Skeletal muscle satellite cell (primary cell): ENCODE data around the gene CCDC78.

ENCODE experiments used
- H3K27me3 ChIP-seq: 2 replicates; pipeline ENCODE4 v1.7.0; 2013; ENCODE audit warnings: low read length; ENCODE audit not compliant: control insufficient read depth, insufficient read depth
- H3K36me3 ChIP-seq: 2 replicates; pipeline ENCODE4 v1.7.0; 2013; ENCODE audit warnings: mild to moderate bottlenecking, control low read depth, low read length; ENCODE audit not compliant: insufficient read depth
- H3K4me1 ChIP-seq: 2 replicates; pipeline ENCODE4 v1.7.0; 2013; ENCODE audit warnings: low read length; ENCODE audit not compliant: control insufficient read depth, insufficient read depth
- H3K4me2 ChIP-seq: 2 replicates; pipeline ENCODE4 v1.7.0; 2013; ENCODE audit warnings: mild to moderate bottlenecking, low read length
- H3K4me3 ChIP-seq: 2 replicates; pipeline ENCODE4 v1.7.0; 2013; ENCODE audit warnings: low read length
- H3K9ac ChIP-seq: 2 replicates; pipeline ENCODE4 v1.7.0; 2013; ENCODE audit warnings: mild to moderate bottlenecking, low read depth, low read length, moderate library complexity
- H3K9me3 ChIP-seq: replicated peaks from 2 replicates; pipeline ENCODE4 v1.7.0; 2013; ENCODE audit warnings: mild to moderate bottlenecking, control low read depth, low read length

The CCDC78 gene

DNA sequence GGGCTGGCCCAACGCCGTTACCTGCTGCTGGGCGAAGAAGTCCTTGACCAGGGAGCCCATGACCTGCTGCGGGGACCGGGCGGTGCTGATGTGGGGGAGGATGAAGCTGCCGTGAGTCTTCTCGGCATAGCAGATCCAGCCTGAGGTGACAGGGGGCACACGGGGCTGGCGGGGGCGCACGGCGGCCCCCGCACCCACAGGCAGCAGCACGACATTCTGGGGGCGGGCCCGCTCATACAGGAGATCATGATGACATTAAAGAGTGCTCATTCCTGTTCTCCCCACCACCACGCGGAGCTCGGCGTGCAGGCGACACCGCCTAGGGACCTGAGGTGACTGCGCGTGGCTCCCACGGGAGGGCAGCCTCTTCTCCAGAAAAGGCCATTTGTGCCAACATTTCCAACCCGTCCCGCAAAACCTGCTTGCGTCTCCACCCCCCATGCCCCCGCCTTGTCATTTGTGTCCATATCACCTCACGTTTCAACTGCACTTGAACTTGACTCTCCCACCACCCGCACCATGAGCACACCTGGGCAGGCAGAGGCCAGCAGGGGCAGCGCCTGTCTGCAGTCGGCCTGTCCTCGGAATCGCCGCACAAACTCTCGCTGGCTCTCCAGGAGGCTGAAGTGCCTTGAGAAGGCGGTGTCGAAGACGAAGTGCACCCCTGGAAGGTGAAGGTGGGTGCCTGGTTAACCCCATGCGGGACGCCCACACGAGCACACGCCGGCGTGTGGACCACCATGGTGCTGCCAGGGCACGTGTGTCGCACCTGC is 8.2 kb upstream of the CCDC78 start:
- H3K4me2 ChIP-seq, result no peak overlapping the region
- no peaks in the 10 kb centered on the region for H3K9me3 ChIP-seq
- H3K4me1 ChIP-seq, result no peaks in the 10 kb centered on the region
- no peak overlapping the region for H3K4me3 ChIP-seq
- peaks cover 36% of the 10 kb centered on the region for H3K36me3 ChIP-seq
- no peak overlapping the region for H3K9ac ChIP-seq
- no peaks in the 10 kb centered on the region for H3K27me3 ChIP-seq

DNA sequence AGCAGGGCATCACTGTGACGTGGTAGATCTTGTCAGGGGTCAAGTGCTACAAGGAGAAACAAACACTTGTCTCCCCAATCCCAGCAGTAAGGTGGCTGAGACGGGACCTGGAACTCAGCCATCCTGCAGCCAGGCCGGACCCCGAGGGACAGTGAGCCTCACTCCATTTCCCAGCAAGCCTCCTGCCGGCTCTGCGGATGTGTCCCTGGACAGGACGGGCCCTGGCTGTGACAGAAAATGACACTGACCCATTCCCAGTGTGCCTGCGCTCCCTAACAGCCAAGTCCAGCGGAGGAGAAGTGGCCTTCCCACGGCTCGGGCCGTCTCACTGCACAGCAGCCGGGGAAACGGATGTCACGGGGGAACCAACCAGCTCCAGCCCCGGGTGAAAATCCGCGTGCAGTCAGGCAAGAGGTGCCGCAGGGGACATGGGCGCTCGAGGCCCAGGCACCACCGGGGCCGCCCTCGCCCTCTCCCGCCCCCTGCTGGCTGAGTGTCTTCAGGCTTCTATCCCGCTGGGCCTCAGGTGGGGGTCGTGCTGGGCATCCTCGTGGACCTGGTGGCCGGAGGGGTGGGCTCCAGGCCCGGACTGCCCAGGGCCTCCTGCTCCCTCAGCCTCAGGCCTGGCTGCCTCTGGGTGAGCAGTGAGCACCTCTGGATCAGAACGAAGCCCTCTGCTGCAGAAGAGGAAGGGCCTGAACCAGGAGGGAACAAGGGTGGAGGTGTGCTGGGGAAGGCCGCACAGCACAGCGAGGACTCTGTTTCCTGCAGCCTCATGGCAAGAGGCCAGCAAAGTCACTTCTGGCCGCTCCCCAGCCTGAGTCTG is 7.4 kb upstream of the CCDC78 start:
- no peaks in the 10 kb centered on the region for H3K9me3 ChIP-seq
- H3K9ac ChIP-seq, result no peak overlapping the region
- no peaks in the 10 kb centered on the region for H3K27me3 ChIP-seq
- H3K4me3 ChIP-seq, result no peak overlapping the region
- H3K36me3 ChIP-seq, result peaks cover 36% of the 10 kb centered on the region
- H3K4me2 ChIP-seq, result no peak overlapping the region
- peaks cover under 1% of the 10 kb centered on the region for H3K4me1 ChIP-seq

- no peak overlapping the region for H3K4me2 ChIP-seq
- H3K36me3 ChIP-seq, result peaks cover 36% of the 10 kb centered on the region
- H3K4me1 ChIP-seq, result peaks cover 3% of the 10 kb centered on the region
- no peaks in the 10 kb centered on the region for H3K27me3 ChIP-seq
- H3K9ac ChIP-seq, result no peak overlapping the region
- no peak overlapping the region for H3K4me3 ChIP-seq
- no peaks in the 10 kb centered on the region for H3K9me3 ChIP-seq
Measured at GRCh38 chr16:732936-733335, 6.7 kb upstream of the CCDC78 start.

DNA sequence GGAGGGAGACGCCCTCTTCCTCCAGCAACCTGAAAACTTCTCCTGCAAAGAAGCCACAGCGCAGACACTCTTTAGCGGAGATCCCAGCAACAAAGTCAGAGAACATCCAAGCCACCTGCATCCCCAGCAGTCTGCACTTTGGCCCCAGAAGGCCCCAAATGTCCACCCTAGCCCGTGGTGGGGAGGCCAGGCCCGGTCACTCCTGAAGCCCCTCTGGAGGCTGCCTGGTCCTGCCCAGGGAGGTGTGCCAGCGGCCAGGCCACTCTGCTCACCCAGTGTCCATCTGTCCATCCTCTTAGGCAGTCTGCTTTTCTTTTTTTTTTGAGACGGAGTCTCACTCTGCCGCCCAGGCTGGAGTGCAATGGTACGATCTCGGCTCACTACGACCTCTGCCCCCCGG is 6.1 kb upstream of the CCDC78 start:
- peaks cover 30% of the 10 kb centered on the region for H3K36me3 ChIP-seq
- no peaks in the 10 kb centered on the region for H3K9me3 ChIP-seq
- peaks cover 8% of the 10 kb centered on the region for H3K4me1 ChIP-seq
- H3K27me3 ChIP-seq, result no peaks in the 10 kb centered on the region
- no peak overlapping the region for H3K4me3 ChIP-seq
- no peak overlapping the region for H3K9ac ChIP-seq
- H3K4me2 ChIP-seq, result no peak overlapping the region

GRCh38 chr16:730666-731509 is 4.6 kb upstream of the CCDC78 start:
- H3K4me1 ChIP-seq, result peaks cover 14% of the 10 kb centered on the region
- no peak overlapping the region for H3K4me2 ChIP-seq
- H3K36me3 ChIP-seq, result peaks cover 22% of the 10 kb centered on the region
- no peak overlapping the region for H3K9ac ChIP-seq
- H3K9me3 ChIP-seq, result no peaks in the 10 kb centered on the region
- H3K27me3 ChIP-seq, result no peaks in the 10 kb centered on the region
- no peak overlapping the region for H3K4me3 ChIP-seq

GRCh38 chr16:729768-730665 is 3.8 kb upstream of the CCDC78 start:
- Histone ChIP-seq H3K4me1 (peaks cover 14% of the 10 kb centered on the region), H3K9ac (no peak overlapping the region), H3K4me2 (no peak overlapping the region), H3K4me3 (no peak overlapping the region), H3K36me3 (peaks cover 22% of the 10 kb centered on the region), H3K27me3 (no peaks in the 10 kb centered on the region), H3K9me3 (no peaks in the 10 kb centered on the region)

DNA sequence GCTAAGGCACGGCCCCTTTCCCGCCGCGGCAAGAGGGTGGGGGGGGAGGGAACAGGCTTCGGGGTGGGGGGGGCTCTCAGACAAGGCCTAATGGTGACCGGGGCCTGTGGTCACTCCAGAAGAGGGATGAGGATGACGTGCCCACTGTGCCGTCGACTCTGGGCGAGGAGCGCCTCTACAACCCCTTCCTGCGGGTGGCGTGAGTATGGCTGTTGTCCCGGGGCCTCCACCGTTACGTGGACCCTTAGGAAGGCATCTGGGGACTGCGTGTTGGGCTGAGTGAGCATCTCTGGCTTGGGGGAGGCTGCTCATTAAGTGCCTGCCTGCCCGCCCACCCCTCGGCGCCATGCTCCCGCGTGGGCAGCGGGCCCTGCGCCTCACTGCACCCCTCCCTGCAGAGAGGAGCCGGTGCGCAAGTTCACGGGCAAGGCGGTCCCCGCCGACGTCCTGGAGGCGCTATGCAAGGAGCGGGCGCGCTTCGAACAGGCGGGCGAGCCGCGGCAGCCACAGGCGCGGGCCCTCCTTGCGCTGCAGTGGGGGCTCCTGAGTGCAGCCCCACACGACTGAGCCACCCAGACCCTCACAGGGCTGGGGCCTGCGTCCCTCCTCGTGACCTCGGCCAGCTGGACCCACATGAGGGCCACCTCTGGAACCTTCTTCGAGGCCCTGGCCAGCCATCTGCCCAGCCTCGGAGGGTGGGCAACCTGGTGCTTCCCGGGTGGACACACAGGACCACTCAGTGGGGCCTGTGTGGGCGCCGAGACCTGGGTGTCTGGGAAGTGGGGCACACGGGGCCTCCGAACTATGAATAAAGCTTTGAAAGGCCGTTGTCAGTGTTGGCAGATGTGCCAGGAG is 2.9 kb upstream of the CCDC78 start:
- Histone ChIP-seq H3K9me3 (no peaks in the 10 kb centered on the region), H3K27me3 (no peaks in the 10 kb centered on the region), H3K4me3 (peak overlapping the region; percentile 75), H3K9ac (no peak overlapping the region), H3K36me3 (peaks cover 17% of the 10 kb centered on the region), H3K4me2 (peak overlapping the region; percentile 93), H3K4me1 (peaks cover 14% of the 10 kb centered on the region)

- Histone ChIP-seq H3K4me3 (peak overlapping the region; percentile 75), H3K9ac (no peak overlapping the region), H3K4me2 (peak overlapping the region; percentile 93), H3K27me3 (no peaks in the 10 kb centered on the region), H3K36me3 (peaks cover 9% of the 10 kb centered on the region), H3K9me3 (no peaks in the 10 kb centered on the region), H3K4me1 (peaks cover 14% of the 10 kb centered on the region)
Measured at GRCh38 chr16:728131-728889, 2.1 kb upstream of the CCDC78 start.

DNA sequence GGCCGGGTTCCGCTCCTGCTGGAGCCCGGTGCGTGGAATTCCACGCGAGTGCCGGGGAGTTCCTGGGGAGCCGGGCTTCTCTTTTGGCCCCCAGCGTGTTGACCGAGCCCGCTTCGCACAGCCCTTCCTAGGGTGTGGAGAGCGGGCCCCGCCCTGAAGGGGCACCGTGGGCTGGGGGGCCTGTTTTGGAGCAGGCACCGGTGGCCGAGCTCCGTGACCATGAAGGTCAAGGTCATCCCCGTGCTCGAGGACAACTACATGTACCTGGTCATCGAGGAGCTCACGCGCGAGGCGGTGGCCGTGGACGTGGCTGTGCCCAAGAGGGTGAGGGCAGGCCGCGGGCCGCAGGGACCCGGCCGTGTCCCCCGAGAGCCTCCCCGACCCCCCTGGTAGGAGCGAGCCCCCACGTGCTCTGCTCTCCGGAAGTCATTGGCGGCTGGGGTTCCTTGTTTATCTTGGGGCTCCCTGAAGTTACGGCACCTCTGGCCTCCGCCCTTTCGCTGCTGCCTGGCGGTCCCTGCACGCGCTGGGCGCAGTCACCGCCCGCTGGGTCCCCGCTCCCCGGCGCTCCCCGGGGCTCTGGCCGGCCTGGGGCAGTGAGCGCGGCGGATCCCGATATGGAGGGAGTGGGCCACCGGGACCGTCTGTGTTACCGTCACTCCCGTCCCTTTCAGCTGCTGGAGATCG is 1.2 kb upstream of the CCDC78 start:
- Histone ChIP-seq H3K4me2 (peak overlapping the region; percentile 93), H3K9me3 (no peaks in the 10 kb centered on the region), H3K4me1 (peaks cover 14% of the 10 kb centered on the region), H3K36me3 (peaks cover 5% of the 10 kb centered on the region), H3K27me3 (no peaks in the 10 kb centered on the region), H3K4me3 (peak overlapping the region; percentile 75), H3K9ac (peak overlapping the region; percentile 67)
